HG03139 (cell line): ENCODE measurements around the gene RECQL.

Experiments used
- ATAC-seq: cut with Tn5 transposase; IDR thresholded peaks from one replicate; pipeline ENCODE4 v1.9.1; 2021; ENCODE audit not compliant: unreplicated experiment

Gene RECQL, protein sequence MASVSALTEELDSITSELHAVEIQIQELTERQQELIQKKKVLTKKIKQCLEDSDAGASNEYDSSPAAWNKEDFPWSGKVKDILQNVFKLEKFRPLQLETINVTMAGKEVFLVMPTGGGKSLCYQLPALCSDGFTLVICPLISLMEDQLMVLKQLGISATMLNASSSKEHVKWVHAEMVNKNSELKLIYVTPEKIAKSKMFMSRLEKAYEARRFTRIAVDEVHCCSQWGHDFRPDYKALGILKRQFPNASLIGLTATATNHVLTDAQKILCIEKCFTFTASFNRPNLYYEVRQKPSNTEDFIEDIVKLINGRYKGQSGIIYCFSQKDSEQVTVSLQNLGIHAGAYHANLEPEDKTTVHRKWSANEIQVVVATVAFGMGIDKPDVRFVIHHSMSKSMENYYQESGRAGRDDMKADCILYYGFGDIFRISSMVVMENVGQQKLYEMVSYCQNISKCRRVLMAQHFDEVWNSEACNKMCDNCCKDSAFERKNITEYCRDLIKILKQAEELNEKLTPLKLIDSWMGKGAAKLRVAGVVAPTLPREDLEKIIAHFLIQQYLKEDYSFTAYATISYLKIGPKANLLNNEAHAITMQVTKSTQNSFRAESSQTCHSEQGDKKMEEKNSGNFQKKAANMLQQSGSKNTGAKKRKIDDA

GRCh38 chr12:21501258-21502163 is at the start of gene RECQL, which contains the start of gene GOLT1B:
TSS of gene RECQL (minus strand) at chr12:21501635. CDS start at chr12:21499570, 2,065 bp downstream.
TSS of gene GOLT1B (plus strand) at chr12:21501789. CDS start at chr12:21501924, 135 bp downstream.
- peak; percentile 99 for ATAC-seq

DNA sequence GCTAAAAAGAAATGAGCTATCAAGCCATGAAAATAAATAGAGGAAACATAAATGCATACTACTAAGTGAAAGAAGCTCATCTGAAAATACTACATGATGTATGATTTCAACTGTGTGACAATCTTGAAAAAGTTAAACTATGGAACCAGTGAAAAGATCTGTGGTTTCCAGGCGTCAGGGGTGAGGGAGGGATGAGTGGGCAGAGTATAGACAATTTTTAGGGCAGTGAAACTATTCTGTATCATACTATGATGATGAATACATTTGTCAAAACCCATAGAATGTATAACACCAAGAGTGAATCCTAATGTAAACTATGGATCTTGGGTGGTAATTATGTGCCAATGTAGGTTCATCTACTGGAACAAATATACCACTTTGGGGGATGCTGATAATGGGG is 46.0 kb upstream of the RECQL start:
- ATAC-seq, result no peak

DNA sequence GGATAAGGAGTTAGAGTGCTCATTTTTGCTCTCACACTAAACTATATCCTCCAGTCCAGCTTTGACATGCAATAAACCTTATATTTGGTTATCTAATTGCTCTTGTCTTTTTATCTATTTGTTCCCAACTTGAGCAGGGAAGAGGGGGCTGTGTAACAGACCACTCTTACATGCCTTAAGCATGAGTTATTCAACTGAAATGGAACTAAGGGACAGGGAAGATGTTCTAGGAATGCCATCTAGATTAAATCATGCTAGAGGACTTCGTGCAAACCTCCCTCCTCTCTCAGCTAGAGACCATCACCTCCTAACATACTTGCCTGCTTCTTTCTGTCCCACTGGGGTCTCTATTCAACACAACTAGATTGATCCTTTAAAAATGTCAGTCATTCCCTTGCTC is 45.3 kb upstream of the RECQL start:
- no peak for ATAC-seq

GRCh38 chr12:21545557-21545956 is 44.1 kb upstream of the RECQL start:
- no peak for ATAC-seq

GRCh38 chr12:21543151-21543550 is 41.7 kb upstream of the RECQL start:
- no peak for ATAC-seq

- ATAC-seq, result no peak
Observed at GRCh38 chr12:21542403-21542802, 41.0 kb upstream of the RECQL start.

GRCh38 chr12:21541773-21542172 is 40.3 kb upstream of the RECQL start:
- ATAC-seq, result no peak

DNA sequence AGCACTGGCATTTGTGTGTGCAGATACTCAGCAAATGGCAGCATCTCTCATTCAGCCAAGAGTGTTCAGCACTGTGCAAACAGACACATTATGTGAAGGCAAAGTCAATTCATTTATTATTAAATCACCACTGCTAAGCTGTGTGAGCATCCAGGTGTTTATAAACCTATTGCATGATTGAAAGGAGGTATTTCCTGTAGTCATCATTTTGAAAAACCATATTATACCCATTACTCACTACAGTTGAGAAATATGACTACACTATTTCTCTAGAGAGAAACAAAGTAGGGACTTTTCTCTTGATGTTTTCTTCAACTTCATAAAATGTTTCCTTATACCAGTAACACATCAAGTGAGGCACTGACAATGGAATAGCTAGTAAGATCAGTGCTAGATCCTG is 38.4 kb upstream of the RECQL start:
- no peak for ATAC-seq

DNA sequence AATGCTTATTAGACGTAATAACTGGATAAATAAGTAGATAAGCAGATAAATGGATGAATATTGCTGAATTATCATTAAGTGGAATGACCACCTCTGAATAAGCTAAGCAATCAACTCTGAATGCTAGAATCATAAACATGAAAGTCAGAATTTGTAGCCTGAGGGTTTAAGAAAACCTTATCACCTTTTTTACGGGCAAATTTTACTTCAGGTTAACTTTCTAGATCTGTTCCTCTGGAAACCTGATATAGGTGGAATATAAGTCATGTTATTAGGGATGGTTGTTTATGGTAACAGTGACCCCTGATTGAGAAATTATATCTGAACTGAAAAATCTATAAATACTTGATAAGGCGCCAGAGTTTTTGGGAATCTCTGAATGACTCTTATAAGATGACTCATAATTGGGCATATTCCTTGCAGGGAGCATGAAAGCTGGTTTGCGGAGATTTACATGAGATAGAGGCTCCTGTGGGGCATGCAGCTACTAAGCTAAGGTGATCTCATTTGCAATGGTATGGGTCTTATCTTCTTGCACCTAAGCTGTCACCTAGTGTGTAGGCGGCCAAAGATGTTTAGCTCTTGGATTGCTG is 36.7 kb upstream of the RECQL start:
- no peak for ATAC-seq

GRCh38 chr12:21529456-21529855 is 28.0 kb upstream of the RECQL start:
- no peak for ATAC-seq

DNA sequence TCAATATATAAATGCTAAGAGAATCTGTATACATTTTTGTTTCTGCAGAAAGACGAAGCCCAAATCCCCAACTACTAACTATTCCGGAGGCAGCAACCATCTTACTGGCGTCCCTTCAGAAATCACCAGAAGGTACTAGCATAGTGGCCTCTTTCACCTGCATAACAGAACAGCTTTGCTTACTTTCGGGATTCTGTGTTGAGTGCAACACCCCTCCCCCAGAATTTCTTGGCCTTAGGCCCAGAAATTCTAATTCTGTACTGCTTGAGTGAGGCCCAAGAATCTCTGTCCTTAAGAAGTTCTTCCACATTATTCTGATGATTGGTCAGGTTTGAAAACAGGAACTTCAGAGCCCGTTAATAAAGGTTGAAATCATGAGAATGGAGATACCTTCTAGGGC is 27.5 kb upstream of the RECQL start:
- ATAC-seq, result no peak

DNA sequence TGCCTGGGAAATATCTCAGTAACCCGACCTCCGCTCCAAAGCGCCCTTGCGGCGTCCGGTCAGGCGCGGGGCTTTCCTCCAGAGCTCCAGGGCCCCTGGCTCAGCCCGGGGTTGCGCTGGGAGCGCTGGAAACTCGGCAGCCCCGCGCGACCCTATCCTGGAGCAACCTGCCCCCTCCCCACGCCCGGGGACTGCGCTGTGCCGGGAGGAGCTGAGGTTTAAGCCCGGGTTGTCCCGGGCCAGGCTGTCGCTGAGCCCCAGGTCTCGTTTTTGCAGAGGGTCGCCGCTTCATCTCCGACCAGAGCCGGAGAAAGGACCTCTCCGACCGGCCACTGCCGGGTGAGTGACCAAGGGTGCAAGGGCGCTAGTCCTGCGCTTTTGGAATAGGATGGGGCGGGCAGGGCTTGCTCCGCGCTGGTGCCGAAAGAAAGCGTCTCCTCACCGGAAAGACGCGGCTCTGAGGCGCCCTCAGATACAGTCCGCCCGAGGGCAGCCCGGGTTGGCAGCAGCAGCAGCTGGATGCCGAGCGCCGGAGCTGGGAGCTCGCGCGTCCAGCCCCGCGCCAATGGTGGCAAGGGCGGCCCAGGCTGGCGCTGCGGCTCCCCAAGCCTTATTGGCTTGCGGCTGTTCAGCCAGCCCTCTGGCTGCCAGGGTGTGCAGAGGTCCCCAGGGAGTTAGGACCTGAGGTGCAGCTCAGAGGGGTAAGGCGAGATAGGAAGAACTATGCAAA is 26.2 kb upstream of the RECQL start:
- peak; percentile 89 for ATAC-seq

GRCh38 chr12:21526721-21527345 is 25.4 kb upstream of the RECQL start:
- no peak for ATAC-seq

DNA sequence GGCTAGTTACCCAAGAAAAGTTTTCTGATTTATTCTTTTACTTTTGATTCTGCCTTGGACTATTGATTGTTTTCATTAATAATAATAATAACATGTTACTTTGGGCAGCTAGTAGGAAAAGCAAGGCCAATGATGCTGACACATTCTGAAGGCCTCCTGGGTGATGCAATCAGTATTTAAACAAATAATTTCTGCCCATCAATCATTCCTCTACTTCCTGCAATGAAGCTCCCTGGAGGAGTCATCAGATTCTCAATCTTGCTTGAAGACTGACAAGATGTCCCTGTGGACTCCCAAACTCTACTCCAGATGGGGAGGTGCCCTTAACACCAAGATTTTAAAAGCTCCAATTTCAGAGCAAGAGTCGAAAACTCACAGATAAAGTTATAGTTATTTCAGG is 24.6 kb upstream of the RECQL start, which contains the start of gene SPX:
TSS of gene SPX (plus strand) at position 244 of the 400 bp plus-strand sequence. CDS start 177 bp downstream, outside the sequence.
- no peak for ATAC-seq

GRCh38 chr12:21523148-21523547 is 21.7 kb upstream of the RECQL start:
- no peak for ATAC-seq

DNA sequence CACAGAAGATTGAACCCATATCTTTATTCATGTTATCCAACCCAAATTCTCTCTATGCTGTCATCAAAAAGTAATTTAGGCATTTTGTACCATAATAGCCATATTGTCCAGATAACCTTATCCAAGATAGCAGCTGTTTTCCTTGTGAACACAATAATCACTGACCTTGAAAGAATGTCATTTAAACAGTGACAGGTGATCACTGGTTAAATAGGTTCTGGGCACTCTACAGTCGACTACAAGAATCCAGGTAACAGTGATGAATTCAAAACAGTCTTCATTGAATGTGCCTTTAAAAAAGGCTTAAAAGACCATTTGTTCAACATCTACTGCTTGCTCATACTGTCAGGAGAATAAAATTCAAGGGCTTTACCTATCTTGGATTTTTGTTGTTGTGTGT is 20.1 kb upstream of the RECQL start:
- ATAC-seq, result no peak

- no peak for ATAC-seq
Observed at GRCh38 chr12:21518451-21518850, 17.0 kb upstream of the RECQL start.

DNA sequence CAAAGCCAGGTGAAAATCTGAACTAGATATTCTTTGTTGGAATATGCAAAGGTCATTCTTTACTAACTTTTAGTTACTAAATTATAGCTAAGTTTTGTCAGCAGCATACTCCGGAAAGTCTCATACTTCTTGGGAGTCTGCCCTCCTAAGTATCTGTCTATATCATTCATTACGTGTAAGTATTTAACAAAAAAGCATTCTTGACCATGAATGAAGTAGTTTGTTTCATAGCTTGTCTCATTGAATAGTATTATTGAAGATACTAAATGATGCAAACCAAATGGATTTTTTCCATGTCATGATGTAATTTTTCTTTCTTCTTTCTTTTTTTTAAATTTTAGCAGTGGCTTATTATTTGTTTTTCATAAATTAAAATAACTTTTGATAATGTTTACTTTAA is 14.8 kb upstream of the RECQL start:
- no peak for ATAC-seq

- ATAC-seq, result peak; percentile 84
Observed at GRCh38 chr12:21509768-21510167, 8.3 kb upstream of the RECQL start.

DNA sequence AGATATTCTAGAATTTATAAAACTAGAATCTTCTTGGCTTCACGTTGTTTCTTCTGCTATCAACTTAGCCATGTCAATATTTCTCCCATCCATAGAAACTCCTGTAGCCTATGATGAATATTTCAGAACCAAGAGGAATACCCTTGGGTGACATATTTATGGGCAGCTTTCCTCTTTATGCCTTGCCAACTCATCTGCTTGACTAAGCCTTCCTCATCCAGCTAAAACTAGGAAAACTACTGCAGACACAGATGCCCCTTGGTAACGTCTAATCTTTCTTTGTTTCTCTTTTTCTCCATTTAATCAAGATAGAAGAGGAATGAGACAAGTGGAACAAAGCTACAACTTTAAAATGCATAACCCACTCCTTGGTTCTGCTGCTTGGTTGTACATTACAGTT is 6.4 kb upstream of the RECQL start:
- no peak for ATAC-seq
